Aortic smooth muscle cell (primary cell): ENCODE results near the gene KARS1. TPM values are rescaled to one million over a fixed set of nuclear protein-coding genes. Genes with fewer than 3 reads are reported as not detected.

Experiments used
- total RNA-seq: library from RNA; depleted of rRNA; stranded (reverse); fragments of >200 nt; gene quantifications from 2 replicates; pipeline ENCODE4 v1.2.3, GENCODE V29; 2014

KARS1 gene
- 135 and 143 TPM in 2 replicates for total RNA-seq

DNA sequence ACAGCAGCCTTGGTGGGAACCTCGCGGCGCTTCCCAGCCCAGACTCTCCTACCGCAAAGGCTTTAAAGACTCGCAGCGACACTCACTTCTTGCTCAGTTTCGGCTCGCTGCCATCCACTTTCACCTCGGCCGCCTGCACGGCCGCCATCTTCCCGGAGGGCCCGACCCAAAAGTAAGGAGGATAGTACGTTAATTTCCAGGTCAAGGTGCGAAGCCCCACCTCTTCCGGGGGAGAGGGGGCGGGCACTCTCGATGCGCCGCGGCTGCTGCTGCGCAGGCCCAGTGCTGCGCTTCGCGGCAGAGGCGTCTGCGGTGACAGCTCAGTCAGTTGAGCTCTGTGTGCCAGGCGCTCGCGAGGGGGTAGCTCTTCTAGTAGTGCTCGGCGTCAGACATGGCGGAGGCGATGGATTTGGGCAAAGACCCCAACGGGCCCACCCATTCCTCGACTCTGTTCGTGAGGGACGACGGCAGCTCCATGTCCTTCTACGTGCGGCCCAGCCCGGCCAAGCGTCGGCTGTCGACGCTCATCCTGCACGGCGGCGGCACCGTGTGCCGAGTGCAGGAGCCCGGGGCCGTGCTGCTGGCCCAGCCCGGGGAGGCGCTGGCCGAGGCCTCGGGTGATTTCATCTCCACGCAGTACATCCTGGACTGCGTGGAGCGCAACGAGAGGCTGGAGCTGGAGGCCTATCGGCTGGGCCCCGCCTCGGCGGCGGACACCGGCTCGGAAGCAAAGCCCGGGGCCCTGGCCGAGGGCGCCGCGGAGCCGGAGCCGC lies at the start of gene KARS1, which contains the start of gene TERF2IP:
Gene KARS1 (minus strand): TSS at position 174 of the 773 bp plus-strand sequence. CDS start 26 bp downstream, at position 148.
Gene TERF2IP (plus strand): TSS at position 282 of the 773 bp plus-strand sequence. CDS start 110 bp downstream, at position 392.

DNA sequence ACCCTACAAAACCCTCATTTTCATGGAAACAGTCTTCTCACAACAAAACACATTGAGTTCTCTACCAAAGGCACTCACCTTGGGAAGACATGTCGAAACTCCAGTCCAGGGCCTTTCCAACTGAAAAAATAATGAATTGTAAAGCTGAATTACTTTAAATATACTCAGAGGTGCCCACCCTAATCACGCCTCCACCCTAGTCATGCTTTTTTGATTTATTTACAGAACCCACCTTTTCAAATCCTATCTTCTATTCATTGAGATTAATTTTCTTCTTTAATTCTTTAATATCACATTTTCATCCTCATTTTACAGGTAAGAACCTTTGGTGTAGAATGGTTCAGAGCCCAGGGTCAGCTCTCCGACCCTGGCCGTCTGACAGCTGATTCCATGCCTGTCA lies 29.4 kb upstream of the KARS1 start, which contains the start of gene CPHXL2:
Gene CPHXL2 (minus strand): TSS at position 101 of the 400 bp plus-strand sequence. CDS start 10 bp downstream, at position 91.

DNA sequence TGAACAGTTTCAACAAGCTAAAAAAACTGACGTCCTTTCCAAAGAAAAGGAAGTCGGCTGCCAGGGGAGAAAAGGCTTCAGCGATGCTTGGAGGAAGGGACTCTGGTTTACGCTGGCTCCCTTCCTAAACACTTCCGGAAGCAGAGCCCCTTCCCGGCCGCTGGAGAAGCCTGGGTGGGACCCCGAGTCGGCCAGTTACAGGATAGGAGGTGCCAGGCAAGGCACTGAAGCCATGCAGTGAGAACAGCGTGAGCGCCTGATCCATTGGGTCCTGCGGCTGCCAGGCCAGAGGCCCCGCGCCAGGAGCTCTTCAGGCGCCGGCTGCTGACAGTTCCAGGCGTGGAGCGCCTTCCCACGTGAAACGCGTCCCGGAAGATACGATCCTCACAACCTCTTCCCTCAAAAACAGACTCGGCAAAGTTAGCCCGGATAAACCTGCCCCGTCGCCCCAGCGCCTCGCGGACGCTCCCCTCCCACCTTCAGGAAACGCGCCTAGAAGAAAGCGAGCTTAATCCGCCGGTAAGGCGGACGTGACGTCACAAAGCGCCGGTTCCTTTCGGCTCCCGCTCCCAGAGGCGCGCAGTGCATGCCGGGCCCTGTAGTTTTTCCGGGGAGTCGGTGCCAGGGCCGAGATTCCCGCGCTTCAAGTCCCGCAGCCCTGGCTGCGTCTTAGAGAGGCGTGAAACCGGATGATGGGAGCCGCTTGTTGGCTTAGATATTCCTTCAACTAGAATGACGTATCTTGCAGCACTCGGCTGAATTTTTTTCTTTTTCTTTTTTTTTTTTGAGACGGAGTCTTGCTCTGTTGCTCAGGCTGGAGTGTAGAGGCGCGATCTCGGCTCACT lies 24.5 kb downstream of the KARS1 start, which contains the start of gene ADAT1:
Gene ADAT1 (minus strand): TSS at position 521 of the 845 bp plus-strand sequence. CDS start 2,482 bp downstream, outside the sequence.

Other genes starting within 250 kb of the KARS1 start
- gene CFDP1, start 214.2 kb downstream of the KARS1 start, total RNA-seq, result 50.1 and 53.6 TPM in 2 replicates
- 9.5 and 11.9 TPM in 2 replicates for gene TMEM170A, start 183.0 kb downstream of the KARS1 start, total RNA-seq
- gene CHST6, start 152.2 kb downstream of the KARS1 start, total RNA-seq, result 0.31 and 0.92 TPM in 2 replicates
- 0.13 TPM in 1 of 2 replicates, not detected in the other for gene CHST5, start 111.6 kb downstream of the KARS1 start, total RNA-seq
- 12.0 and 15.5 TPM in 2 replicates for gene TMEM231, start 91.4 kb downstream of the KARS1 start, total RNA-seq
- 38.8 and 52.6 TPM in 2 replicates for gene GABARAPL2, start 81.3 kb downstream of the KARS1 start, total RNA-seq
- gene ADAT1, start 24.4 kb downstream of the KARS1 start, total RNA-seq, result 35.8 and 57.1 TPM in 2 replicates
- 50.1 and 50.7 TPM in 2 replicates for gene TERF2IP, start 108 bp upstream of the KARS1 start, total RNA-seq
- not detected in 2 replicates for gene CPHXL2, start 29.3 kb upstream of the KARS1 start, total RNA-seq
- not detected in 2 replicates for gene DUXB, start 53.8 kb upstream of the KARS1 start, total RNA-seq
- gene CPHXL, start 78.8 kb upstream of the KARS1 start, total RNA-seq, result not detected in 2 replicates